CD4-positive, alpha-beta T cell (primary cell): ENCODE results near the gene RFC3. TPM values are rescaled to one million over a fixed set of nuclear protein-coding genes. Genes with fewer than 3 reads are reported as not detected.

Experiments used
- ATAC-seq: fragments of 200-7000 bp; cut with Tn5 transposase; one replicate; pipeline ENCODE4 v1.10.0; 2022; ENCODE audit warnings: mild to moderate bottlenecking; ENCODE audit not compliant: poor library complexity
- CTCF ChIA-PET: fragments of 350-600 bp; sonication (Branson Sonifier 250); formaldehyde crosslinking; loops from one replicate; lab custom pipeline; 2021; ENCODE audit warnings: antibody characterized with exemption, inconsistent platforms; lab: Charles Lee
- POLR2A ChIA-PET: fragments of 350-600 bp; sonication (Branson Sonifier 250); formaldehyde crosslinking; loops from one replicate; lab custom pipeline; 2021; ENCODE audit warnings: antibody characterized with exemption, inconsistent platforms; lab: Charles Lee
- DNase-seq, 14 experiments: peaks; one replicate each; pipeline ENCODE4 v3.0.0-alpha.2; 2013 to 2020; ENCODE audit warnings: mixed read lengths in 2 of 14
- H3K27ac ChIP-seq, 2 donors: one replicate each; pipeline versions ENCODE4 v1.5.1 to v1.7.0; 2013; ENCODE audit warnings: low read length in 2 of 2, low read depth in 1 of 2, mild to moderate bottlenecking in 1 of 2
- H3K27me3 ChIP-seq, 2 experiments: 1 replicate in 1 of 2; 2 replicates in 1 of 2; pipeline versions ENCODE4 v1.6.1 to v1.7.0; 2013; ENCODE audit warnings: low read length in 2 of 2, control low read depth in 1 of 2, mild to moderate bottlenecking in 1 of 2, moderate library complexity in 1 of 2; ENCODE audit not compliant: insufficient read depth in 2 of 2, control insufficient read depth in 1 of 2
- H3K36me3 ChIP-seq: one replicate; pipeline ENCODE4 v1.6.1; 2013; ENCODE audit warnings: low read length, control low read depth; ENCODE audit not compliant: insufficient read depth
- H3K4me1 ChIP-seq: one replicate; pipeline ENCODE4 v1.6.1; 2013; ENCODE audit warnings: low read length, control low read depth; ENCODE audit not compliant: insufficient read depth
- H3K4me3 ChIP-seq: one replicate; pipeline ENCODE4 v1.5.1; 2013; ENCODE audit warnings: mild to moderate bottlenecking, low read length, moderate library complexity
- H3K9me3 ChIP-seq, 2 experiments: 1 replicate in 1 of 2; 2 replicates in 1 of 2; pipeline versions ENCODE4 v1.6.1 to v1.7.0; 2013; ENCODE audit warnings: low read length in 2 of 2, mild to moderate bottlenecking in 2 of 2, control low read depth in 1 of 2, moderate library complexity in 1 of 2; ENCODE audit not compliant: control insufficient read depth in 1 of 2, insufficient read depth in 1 of 2
- H3K27ac Mint-ChIP-seq: one replicate; pipeline ENCODE4 v1.8.0; 2020; ENCODE audit warnings: mixed read lengths
- H3K27me3 Mint-ChIP-seq: one replicate; pipeline ENCODE4 v1.8.0; 2021; ENCODE audit warnings: mixed read lengths
- H3K36me3 Mint-ChIP-seq: one replicate; pipeline ENCODE4 v1.8.0; 2021; ENCODE audit warnings: low read depth, mixed read lengths
- H3K4me1 Mint-ChIP-seq: one replicate; pipeline ENCODE4 v1.8.0; 2021; ENCODE audit warnings: low read depth, mixed read lengths
- H3K4me3 Mint-ChIP-seq: one replicate; pipeline ENCODE4 v1.8.0; 2020; ENCODE audit warnings: mild to moderate bottlenecking, mixed read lengths
- H3K9me3 Mint-ChIP-seq: one replicate; pipeline ENCODE4 v1.8.0; 2020; ENCODE audit warnings: mixed read lengths
- intact Hi-C, 2 experiments: fragments of 100-400 bp; cut with DNase I in 1 of 2; cut with micrococcal nuclease in 1 of 2; formaldehyde crosslinking; loops; one replicate each; pipeline versions ENCODE4 v1.15.1 to v1.9.0; 2023 to 2025; cut with DNase I, micrococcal nuclease
- total RNA-seq, 174 experiments: library from RNA in 2 of 174; stranded (reverse) in 2 of 174; gene quantifications; one replicate each; pipeline ENCODE4 v1.2.3 and lab custom pipeline; 2021 to 2026
- TF ChIP-seq, protein P1 (sequence below): fragments of 200-600 bp; IDR thresholded peaks from one replicate; pipeline ENCODE4 v1.8.0; 2022; ENCODE audit warnings: antibody characterized with exemption, mild to moderate bottlenecking

Gene RFC3
- total RNA-seq, 2 experiments from 2014 or later, result 4.5 TPM

GRCh38 chr13:33875618-33876401, 57.9 kb downstream of the RFC3 start:
- H3K27me3 Mint-ChIP-seq, result no peaks in the 10 kb centered on the region
- ChIA-PET CTCF (no interaction called here), POLR2A (no interaction called here)
- intact Hi-C loops, result no loop called here
- no peak overlapping the region for H3K4me3 Mint-ChIP-seq
- H3K27ac Mint-ChIP-seq, result no peak overlapping the region
- H3K36me3 Mint-ChIP-seq, result no peaks in the 10 kb centered on the region
- H3K9me3 ChIP-seq, result no peaks in the 10 kb centered on the region
- ATAC-seq (no peak), DNase-seq (no peak)
- TF ChIP-seq, protein P1, sequence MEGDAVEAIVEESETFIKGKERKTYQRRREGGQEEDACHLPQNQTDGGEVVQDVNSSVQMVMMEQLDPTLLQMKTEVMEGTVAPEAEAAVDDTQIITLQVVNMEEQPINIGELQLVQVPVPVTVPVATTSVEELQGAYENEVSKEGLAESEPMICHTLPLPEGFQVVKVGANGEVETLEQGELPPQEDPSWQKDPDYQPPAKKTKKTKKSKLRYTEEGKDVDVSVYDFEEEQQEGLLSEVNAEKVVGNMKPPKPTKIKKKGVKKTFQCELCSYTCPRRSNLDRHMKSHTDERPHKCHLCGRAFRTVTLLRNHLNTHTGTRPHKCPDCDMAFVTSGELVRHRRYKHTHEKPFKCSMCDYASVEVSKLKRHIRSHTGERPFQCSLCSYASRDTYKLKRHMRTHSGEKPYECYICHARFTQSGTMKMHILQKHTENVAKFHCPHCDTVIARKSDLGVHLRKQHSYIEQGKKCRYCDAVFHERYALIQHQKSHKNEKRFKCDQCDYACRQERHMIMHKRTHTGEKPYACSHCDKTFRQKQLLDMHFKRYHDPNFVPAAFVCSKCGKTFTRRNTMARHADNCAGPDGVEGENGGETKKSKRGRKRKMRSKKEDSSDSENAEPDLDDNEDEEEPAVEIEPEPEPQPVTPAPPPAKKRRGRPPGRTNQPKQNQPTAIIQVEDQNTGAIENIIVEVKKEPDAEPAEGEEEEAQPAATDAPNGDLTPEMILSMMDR, result no peak
- no peaks in the 10 kb centered on the region for H3K36me3 ChIP-seq
- H3K4me1 Mint-ChIP-seq, result no peaks in the 10 kb centered on the region
- no peak overlapping the region for H3K27ac ChIP-seq
- H3K4me3 ChIP-seq, result no peak overlapping the region
- H3K27me3 ChIP-seq, result no peaks in the 10 kb centered on the region
- H3K9me3 Mint-ChIP-seq, result no peaks in the 10 kb centered on the region
- no peaks in the 10 kb centered on the region for H3K4me1 ChIP-seq

- CTCF ChIA-PET, result no interaction called here
- TF ChIP-seq, protein P1, result no peak
Observed at GRCh38 chr13:33876716-33877394, 58.9 kb downstream of the RFC3 start.

DNA sequence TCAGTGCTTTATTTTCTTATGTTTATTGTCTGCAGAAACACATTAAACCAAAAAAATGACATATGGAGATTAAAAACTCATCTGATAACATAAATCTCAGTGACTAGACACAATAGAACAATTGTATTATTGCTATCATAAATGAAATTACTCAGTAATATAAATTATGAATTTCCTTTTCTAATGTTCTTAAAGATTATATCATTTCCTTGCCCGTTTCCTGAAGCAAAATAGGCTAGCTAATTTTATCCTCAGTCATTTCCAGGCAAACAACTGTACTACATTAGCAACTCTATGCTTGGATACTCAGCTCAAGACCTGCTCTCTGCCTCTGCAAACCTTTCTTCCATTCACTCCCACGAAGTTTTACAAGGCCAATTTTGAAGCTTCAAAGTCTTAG, 61.2 kb downstream of the RFC3 start:
- Histone ChIP-seq H3K4me3 (no peak overlapping the region), H3K9me3 (no peaks in the 10 kb centered on the region), H3K27ac (no peak overlapping the region), H3K4me1 (no peaks in the 10 kb centered on the region), H3K36me3 (no peaks in the 10 kb centered on the region), H3K27me3 (no peaks in the 10 kb centered on the region)
- TF ChIP-seq, protein P1, result no peak
- Mint-ChIP-seq H3K4me3 (no peak overlapping the region), H3K36me3 (peaks cover 6% of the 10 kb centered on the region), H3K27ac (no peak overlapping the region), H3K27me3 (no peaks in the 10 kb centered on the region), H3K9me3 (peaks cover 4% of the 10 kb centered on the region), H3K4me1 (no peaks in the 10 kb centered on the region)
- intact Hi-C loops, result no loop called here
- DNase-seq (no peak), ATAC-seq (no peak)
- ChIA-PET POLR2A (no interaction called here), CTCF (interaction anchor here (0.5 kb wide), 1 partner anchor 1660 kb away, joined by 3 read pairs; no protein-coding TSS in a partner anchor)

More at GRCh38 chr13:33876716-33877394, 58.9 kb downstream of the RFC3 start:
- Histone ChIP-seq H3K36me3 (no peaks in the 10 kb centered on the region), H3K9me3 (no peaks in the 10 kb centered on the region), H3K27ac (no peak overlapping the region), H3K27me3 (no peaks in the 10 kb centered on the region), H3K4me3 (no peak overlapping the region), H3K4me1 (no peaks in the 10 kb centered on the region)
- ATAC-seq (no peak), DNase-seq (no peak)
- no peak overlapping the region for H3K4me3 Mint-ChIP-seq
- peaks cover 4% of the 10 kb centered on the region for H3K9me3 Mint-ChIP-seq
- no peaks in the 10 kb centered on the region for H3K4me1 Mint-ChIP-seq
- POLR2A ChIA-PET, result no interaction called here
- no peaks in the 10 kb centered on the region for H3K27me3 Mint-ChIP-seq
- H3K36me3 Mint-ChIP-seq, result peaks cover 5% of the 10 kb centered on the region
- intact Hi-C loops, result no loop called here
- no peak overlapping the region for H3K27ac Mint-ChIP-seq
